Naive thymus-derived CD4-positive, alpha-beta T cell (primary cell): Measurements from ENCODE around the gene FAR2. TPM values are rescaled to one million over a fixed set of nuclear protein-coding genes. Genes with fewer than 3 reads are reported as not detected.

Source experiments
- ATAC-seq: fragments of 150-1000 bp; cut with Tn5 transposase; 2 replicates; pipeline ENCODE4 v1.10.0; 2021; ENCODE audit warnings: mild to moderate bottlenecking, moderate library complexity
- CTCF ChIA-PET: fragments of 350-600 bp; sonication (Branson Sonifier 250); formaldehyde crosslinking; loops from one replicate; lab custom pipeline; 2021; ENCODE audit warnings: antibody characterized with exemption; lab: Charles Lee
- POLR2A ChIA-PET: fragments of 350-600 bp; sonication (Branson Sonifier 250); formaldehyde crosslinking; loops from one replicate; lab custom pipeline; 2021; ENCODE audit warnings: antibody characterized with exemption, inconsistent platforms; lab: Charles Lee
- DNase-seq, 9 donors: peaks; one replicate each; pipeline versions ENCODE4 v3.0.0 to v3.0.0-alpha.2; 2020 to 2022; ENCODE audit warnings: mixed read lengths in 1 of 9
- H3K27ac ChIP-seq: one replicate; pipeline ENCODE4 v1.7.0; 2013; ENCODE audit warnings: mild to moderate bottlenecking, low read depth, low read length, moderate library complexity
- H3K27me3 ChIP-seq, 2 donors: one replicate each; pipeline ENCODE4 v1.7.0; 2013; ENCODE audit warnings: low read length in 2 of 2, mild to moderate bottlenecking in 2 of 2, moderate library complexity in 2 of 2; ENCODE audit not compliant: control insufficient read depth in 2 of 2, insufficient read depth in 2 of 2
- H3K36me3 ChIP-seq, 3 experiments: 1 replicate in 2 of 3; 2 replicates in 1 of 3; pipeline ENCODE4 v1.7.0; 2013; ENCODE audit warnings: low read length in 3 of 3, mild to moderate bottlenecking in 3 of 3, moderate library complexity in 1 of 3; ENCODE audit not compliant: insufficient read depth in 3 of 3, control insufficient read depth in 2 of 3
- H3K4me1 ChIP-seq, 2 donors: one replicate each; pipeline ENCODE4 v1.7.0; 2013; ENCODE audit warnings: low read length in 2 of 2, mild to moderate bottlenecking in 2 of 2, moderate library complexity in 1 of 2; ENCODE audit not compliant: control insufficient read depth in 2 of 2, insufficient read depth in 2 of 2
- H3K4me3 ChIP-seq: 2 replicates; pipeline ENCODE4 v1.7.0; 2013; ENCODE audit warnings: mild to moderate bottlenecking, low read length
- H3K9me3 ChIP-seq, 3 experiments: 1 replicate in 2 of 3; 2 replicates in 1 of 3; pipeline ENCODE4 v1.7.0; 2013; ENCODE audit warnings: low read length in 3 of 3; ENCODE audit not compliant: control insufficient read depth in 2 of 3
- H3K27ac Mint-ChIP-seq, 9 donors: one replicate each; pipeline ENCODE4 v1.8.0; 2020 to 2022; ENCODE audit warnings: mixed read lengths in 9 of 9, mild to moderate bottlenecking in 8 of 9, moderate library complexity in 5 of 9, inconsistent platforms in 2 of 9
- H3K27me3 Mint-ChIP-seq, 5 donors: one replicate each; pipeline ENCODE4 v1.8.0; 2021 to 2022; ENCODE audit warnings: mixed read lengths in 5 of 5, mild to moderate bottlenecking in 1 of 5
- H3K36me3 Mint-ChIP-seq, 5 donors: one replicate each; pipeline ENCODE4 v1.8.0; 2020 to 2022; ENCODE audit warnings: mixed read lengths in 5 of 5, mild to moderate bottlenecking in 3 of 5, inconsistent platforms in 1 of 5
- H3K4me1 Mint-ChIP-seq, 7 donors: one replicate each; pipeline ENCODE4 v1.8.0; 2020 to 2022; ENCODE audit warnings: mixed read lengths in 7 of 7, mild to moderate bottlenecking in 3 of 7, inconsistent platforms in 1 of 7
- H3K4me3 Mint-ChIP-seq, 10 donors: one replicate each; pipeline ENCODE4 v1.8.0; 2020 to 2022; ENCODE audit warnings: mild to moderate bottlenecking in 10 of 10, mixed read lengths in 10 of 10, moderate library complexity in 6 of 10, inconsistent platforms in 2 of 10
- H3K9me3 Mint-ChIP-seq, 11 donors: one replicate each; pipeline ENCODE4 v1.8.0; 2020 to 2022; ENCODE audit warnings: mixed read lengths in 11 of 11, mild to moderate bottlenecking in 4 of 11, inconsistent platforms in 1 of 11, moderate library complexity in 1 of 11
- intact Hi-C, 2 donors: fragments of 100-400 bp; cut with micrococcal nuclease; formaldehyde crosslinking; loops; one replicate each; pipeline ENCODE4 v1.15.1; 2023
- polyA plus RNA-seq, 2 donors: library from polyadenylated mRNA; unstranded; fragments of 300-500 nt; fragmentation: Illumina TruSeq; gene quantifications; one replicate each; pipeline ENCODE4 v1.2.3, GENCODE V29; 2021
- total RNA-seq, 6 experiments: library from RNA in 5 of 6; stranded (reverse) in 5 of 6; gene quantifications; 1 replicate in 5 of 6; 2 replicates in 1 of 6; pipeline ENCODE4 v1.2.3 and lab custom pipeline; 2021 to 2026

Gene FAR2
- total and polyA plus RNA-seq, 7 experiments from 2014 or later = 1.1 to 11.1 (median 1.9) TPM

GRCh38 chr12:29220632-29221336, 71.7 kb downstream of the FAR2 start:
- H3K27ac ChIP-seq = no peak overlapping the region
- Mint-ChIP-seq H3K4me1 (no peaks in the 10 kb centered on the region), H3K27me3 (peaks cover 0 to 10% (median 0%) of the 10 kb centered on the region in 5 donors), H3K27ac (no peak overlapping the region), H3K36me3 (peaks cover 0 to 5% (median 0%) of the 10 kb centered on the region in 5 donors), H3K4me3 (no peak overlapping the region), H3K9me3 (peaks cover 0 to 7% (median 3%) of the 10 kb centered on the region in 11 donors)
- ATAC-seq (no peak), DNase-seq (no peak)
- no peaks in the 10 kb centered on the region for H3K27me3 ChIP-seq
- no peak overlapping the region for H3K4me3 ChIP-seq
- intact Hi-C loops = loop anchor here in 1 of 2 donors (10.0 kb wide), 1 partner anchor 136 kb away; no protein-coding TSS in a partner anchor
- ChIA-PET POLR2A (interaction anchor here (0.6 kb wide), 1 partner anchor 311 kb away, joined by 5 read pairs; no protein-coding TSS in a partner anchor), CTCF (no interaction called here)
- H3K4me1 ChIP-seq = no peaks in the 10 kb centered on the region
- no peaks in the 10 kb centered on the region for H3K9me3 ChIP-seq
- H3K36me3 ChIP-seq = no peaks in the 10 kb centered on the region

GRCh38 chr12:29222200-29222599, 73.1 kb downstream of the FAR2 start:
- no peak overlapping the region for H3K27ac ChIP-seq
- H3K4me1 ChIP-seq = no peaks in the 10 kb centered on the region
- H3K36me3 ChIP-seq = no peaks in the 10 kb centered on the region
- no peak for DNase-seq
- CTCF ChIA-PET = no interaction called here
- no peak overlapping the region for H3K4me3 Mint-ChIP-seq
- intact Hi-C loops = loop anchor here in 1 of 2 donors (10.0 kb wide), 1 partner anchor 137 kb away; no protein-coding TSS in a partner anchor
- no peak overlapping the region for H3K27ac Mint-ChIP-seq
- ATAC-seq = no peak
- H3K9me3 ChIP-seq = no peaks in the 10 kb centered on the region
- peaks cover 0 to 6% (median 0%) of the 10 kb centered on the region in 5 donors for H3K27me3 Mint-ChIP-seq
- POLR2A ChIA-PET = no interaction called here
- peaks cover 0 to 5% (median 0%) of the 10 kb centered on the region in 5 donors for H3K36me3 Mint-ChIP-seq
- no peaks in the 10 kb centered on the region for H3K27me3 ChIP-seq
- H3K4me1 Mint-ChIP-seq = no peaks in the 10 kb centered on the region
- H3K9me3 Mint-ChIP-seq = peaks cover 0 to 7% (median 3%) of the 10 kb centered on the region in 11 donors
- no peak overlapping the region for H3K4me3 ChIP-seq

- Histone ChIP-seq H3K27me3 (no peaks in the 10 kb centered on the region), H3K9me3 (no peaks in the 10 kb centered on the region), H3K4me1 (no peaks in the 10 kb centered on the region), H3K36me3 (no peaks in the 10 kb centered on the region), H3K27ac (no peak overlapping the region), H3K4me3 (no peak overlapping the region)
- Mint-ChIP-seq H3K27me3 (peaks cover 0 to 4% (median 0%) of the 10 kb centered on the region in 5 donors), H3K4me1 (no peaks in the 10 kb centered on the region), H3K36me3 (peaks cover 0 to 5% (median 0%) of the 10 kb centered on the region in 5 donors), H3K27ac (no peak overlapping the region), H3K4me3 (no peak overlapping the region), H3K9me3 (peaks cover 0 to 7% (median 3%) of the 10 kb centered on the region in 11 donors)
- DNase-seq (no peak), ATAC-seq (no peak)
- intact Hi-C loops = loop anchor here in 1 of 2 donors (10.0 kb wide), 1 partner anchor 139 kb away; no protein-coding TSS in a partner anchor
- ChIA-PET CTCF (no interaction called here), POLR2A (no interaction called here)
These were observed 74.3 kb downstream of the FAR2 start for GRCh38 chr12:29223426-29223825.

- no peaks in the 10 kb centered on the region for H3K4me1 Mint-ChIP-seq
- H3K36me3 ChIP-seq = no peaks in the 10 kb centered on the region
- H3K36me3 Mint-ChIP-seq = peaks cover 0 to 5% (median 0%) of the 10 kb centered on the region in 5 donors
- peaks cover 0 to 3% (median 0%) of the 10 kb centered on the region in 5 donors for H3K27me3 Mint-ChIP-seq
- no peak overlapping the region for H3K4me3 ChIP-seq
- DNase-seq (no peak), ATAC-seq (no peak)
- intact Hi-C loops = loop anchor here in 1 of 2 donors (10.0 kb wide), 1 partner anchor 139 kb away; no protein-coding TSS in a partner anchor
- H3K9me3 Mint-ChIP-seq = peaks cover 0 to 7% (median 3%) of the 10 kb centered on the region in 11 donors
- H3K27ac ChIP-seq = no peak overlapping the region
- H3K4me3 Mint-ChIP-seq = no peak overlapping the region
- ChIA-PET CTCF (no interaction called here), POLR2A (no interaction called here)
- no peaks in the 10 kb centered on the region for H3K27me3 ChIP-seq
- no peaks in the 10 kb centered on the region for H3K9me3 ChIP-seq
- H3K27ac Mint-ChIP-seq = no peak overlapping the region
- no peaks in the 10 kb centered on the region for H3K4me1 ChIP-seq
These were observed 75.0 kb downstream of the FAR2 start for GRCh38 chr12:29223956-29224543.

- Mint-ChIP-seq H3K27me3 (peaks cover 0 to 3% (median 0%) of the 10 kb centered on the region in 5 donors), H3K4me1 (no peaks in the 10 kb centered on the region), H3K4me3 (no peak overlapping the region), H3K9me3 (peaks cover 0 to 7% (median 3%) of the 10 kb centered on the region in 11 donors), H3K36me3 (peaks cover 0 to 5% (median 0%) of the 10 kb centered on the region in 5 donors), H3K27ac (no peak overlapping the region)
- Histone ChIP-seq H3K27ac (no peak overlapping the region), H3K36me3 (no peaks in the 10 kb centered on the region), H3K4me3 (no peak overlapping the region), H3K27me3 (no peaks in the 10 kb centered on the region), H3K9me3 (no peaks in the 10 kb centered on the region), H3K4me1 (no peaks in the 10 kb centered on the region)
- DNase-seq (no peak), ATAC-seq (no peak)
- intact Hi-C loops = loop anchor here in 1 of 2 donors (10.0 kb wide), 1 partner anchor 140 kb away; no protein-coding TSS in a partner anchor
- CTCF ChIA-PET = no interaction called here
- POLR2A ChIA-PET = no interaction called here
These were observed 75.5 kb downstream of the FAR2 start for GRCh38 chr12:29224572-29224971.

GRCh38 chr12:29225834-29226233, 76.8 kb downstream of the FAR2 start:
- CTCF ChIA-PET = no interaction called here

More at GRCh38 chr12:29225834-29226233, 76.8 kb downstream of the FAR2 start:
- no peaks in the 10 kb centered on the region for H3K9me3 ChIP-seq
- H3K27ac ChIP-seq = no peak overlapping the region
- H3K36me3 ChIP-seq = no peaks in the 10 kb centered on the region
- no peaks in the 10 kb centered on the region for H3K4me1 ChIP-seq
- H3K36me3 Mint-ChIP-seq = peaks cover 0 to 5% (median 0%) of the 10 kb centered on the region in 5 donors
- H3K27ac Mint-ChIP-seq = no peak overlapping the region
- H3K27me3 Mint-ChIP-seq = peaks cover 0 to 3% (median 0%) of the 10 kb centered on the region in 5 donors
- no peaks in the 10 kb centered on the region for H3K27me3 ChIP-seq
- POLR2A ChIA-PET = no interaction called here
- H3K4me3 ChIP-seq = no peak overlapping the region
- no peaks in the 10 kb centered on the region for H3K4me1 Mint-ChIP-seq
- H3K4me3 Mint-ChIP-seq = no peak overlapping the region
- peaks cover 0 to 7% (median 3%) of the 10 kb centered on the region in 11 donors for H3K9me3 Mint-ChIP-seq
- no peak for DNase-seq
- no peak for ATAC-seq
- intact Hi-C loops = loop anchor here in 1 of 2 donors (10.0 kb wide), 1 partner anchor 141 kb away; no protein-coding TSS in a partner anchor
